Left ventricle myocardium inferior (tissue), 1 donor: Measurements from ENCODE around the gene TMEM89. TPM values are rescaled to one million over a fixed set of nuclear protein-coding genes. Genes with fewer than 3 reads are reported as not detected.

Experiments used
- DNase-seq: peaks from one replicate; pipeline ENCODE4 v3.0.0-alpha.2; 2020
- H3K27ac ChIP-seq: fragments of 200-600 bp; replicated peaks from 2 replicates; pipeline ENCODE4 v1.8.0; 2021
- H3K27me3 ChIP-seq: fragments of 200-600 bp; 2 replicates; pipeline ENCODE4 v1.8.0; 2021; ENCODE audit warnings: low read depth
- H3K36me3 ChIP-seq: fragments of 200-600 bp; 2 replicates; pipeline ENCODE4 v1.8.0; 2021
- H3K4me1 ChIP-seq: fragments of 200-600 bp; 2 replicates; pipeline ENCODE4 v1.8.0; 2021
- H3K4me3 ChIP-seq: fragments of 200-600 bp; 2 replicates; pipeline ENCODE4 v1.8.0; 2021; ENCODE audit warnings: mild to moderate bottlenecking, moderate library complexity
- H3K9me3 ChIP-seq: fragments of 200-600 bp; replicated peaks from 2 replicates; pipeline ENCODE4 v1.8.0; 2021
- CTCF ChIP-seq: fragments of 200-600 bp; IDR thresholded peaks from 2 replicates; pipeline ENCODE4 v1.8.0; 2021; ENCODE audit warnings: antibody characterized with exemption, mild to moderate bottlenecking, borderline replicate concordance
- intact Hi-C: fragments of 100-400 bp; cut with micrococcal nuclease; formaldehyde crosslinking; loops from one replicate; pipeline ENCODE4 v1.11.0; 2022
- total RNA-seq: library from RNA; stranded (reverse); fragmentation: NEBNext Ultra II Directional; extraction: Animal tissue kit (Norgen Biotek cat#: 25700); gene quantifications from one replicate; pipeline ENCODE4 v1.2.1, GENCODE V29; 2021
- donor health status: DM: no; HTN: yes; CAD: no; lungs with severe emphysema.

TMEM89 gene
- total RNA-seq, 1 donor from 2014 or later: not detected

GRCh38 chr3:48591436-48591835, 30.1 kb downstream of the TMEM89 start:
- H3K4me1 ChIP-seq: peaks cover 22% of the 10 kb centered on the region
- no peak overlapping the region for H3K27ac ChIP-seq
- no peak for TF ChIP-seq CTCF
- intact Hi-C loops: no loop called here
- peaks cover 27% of the 10 kb centered on the region for H3K36me3 ChIP-seq
- DNase-seq: no peak
- H3K9me3 ChIP-seq: no peaks in the 10 kb centered on the region
- H3K4me3 ChIP-seq: no peak overlapping the region
- H3K27me3 ChIP-seq: peaks cover 10% of the 10 kb centered on the region

GRCh38 chr3:48588230-48588629, 33.3 kb downstream of the TMEM89 start:
- Histone ChIP-seq H3K9me3 (no peaks in the 10 kb centered on the region), H3K27ac (no peak overlapping the region), H3K4me1 (no peaks in the 10 kb centered on the region), H3K36me3 (peaks cover 44% of the 10 kb centered on the region), H3K4me3 (no peak overlapping the region), H3K27me3 (no peaks in the 10 kb centered on the region)
- intact Hi-C loops: no loop called here
- no peak for TF ChIP-seq CTCF
- no peak for DNase-seq

DNA sequence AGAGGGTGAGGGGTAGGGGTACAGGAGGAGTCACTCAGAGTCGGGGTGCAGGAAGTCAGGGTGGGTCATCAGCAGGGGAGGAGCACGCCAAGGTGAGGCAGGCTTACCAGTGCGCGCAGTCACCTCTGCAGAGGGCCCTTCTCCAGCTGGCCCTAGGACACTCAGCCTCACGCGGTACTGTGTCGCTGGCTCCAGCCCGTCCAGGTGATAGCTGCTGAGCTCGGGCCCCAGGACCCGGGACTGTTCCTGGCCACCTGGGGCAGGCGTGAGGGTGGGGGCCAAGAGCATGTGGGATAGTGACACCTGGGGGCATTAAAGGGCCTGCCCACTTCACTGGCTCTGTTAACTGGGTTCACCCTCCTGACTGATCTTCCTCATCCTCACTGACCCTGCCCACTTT, 33.9 kb downstream of the TMEM89 start:
- Histone ChIP-seq H3K27me3 (no peaks in the 10 kb centered on the region), H3K36me3 (peaks cover 44% of the 10 kb centered on the region), H3K4me3 (no peak overlapping the region), H3K27ac (no peak overlapping the region), H3K9me3 (no peaks in the 10 kb centered on the region), H3K4me1 (no peaks in the 10 kb centered on the region)
- intact Hi-C loops: no loop called here
- DNase-seq: no peak
- TF ChIP-seq CTCF: no peak

DNA sequence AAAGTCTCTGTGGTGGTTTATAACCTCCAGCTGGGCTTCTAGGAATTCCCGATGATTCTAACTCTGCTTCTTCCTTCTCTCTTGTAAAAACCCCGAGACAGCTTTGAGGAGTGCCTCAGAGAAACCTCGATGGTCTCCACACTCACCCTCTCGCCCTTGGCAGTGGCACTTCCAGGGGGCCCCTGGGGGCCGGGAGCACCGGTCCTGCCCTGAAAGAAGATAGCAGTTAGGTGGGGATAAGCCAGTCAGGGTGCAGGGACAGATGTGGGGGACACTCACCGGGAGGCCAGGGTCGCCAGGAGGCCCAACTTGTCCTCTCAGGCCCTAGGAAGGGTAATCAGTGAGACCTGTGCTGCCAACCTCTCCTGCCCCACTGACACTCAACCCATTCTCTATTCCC, 36.2 kb downstream of the TMEM89 start:
- DNase-seq: no peak

DNA sequence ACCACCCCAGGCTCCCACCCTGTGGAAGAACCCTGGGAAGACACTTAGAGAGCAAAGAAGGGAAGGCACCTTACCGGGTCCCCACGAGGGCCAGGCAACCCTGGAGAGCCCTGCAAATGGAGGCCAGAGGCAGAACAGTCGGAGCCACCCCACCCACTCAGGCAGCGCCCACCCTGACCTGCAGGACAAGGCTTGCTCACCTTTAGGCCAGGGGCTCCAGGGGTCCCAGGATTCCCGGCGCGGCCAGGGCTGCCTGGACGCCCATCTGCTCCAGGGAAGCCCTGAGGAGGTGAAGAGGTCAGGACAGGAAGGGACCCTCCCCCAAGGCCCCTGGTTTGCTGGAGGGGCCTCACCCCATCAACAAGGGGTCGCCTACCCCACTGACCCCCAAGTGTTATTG, 36.7 kb downstream of the TMEM89 start:
- no peaks in the 10 kb centered on the region for H3K27me3 ChIP-seq
- no peaks in the 10 kb centered on the region for H3K9me3 ChIP-seq
- intact Hi-C loops: no loop called here
- peaks cover 39% of the 10 kb centered on the region for H3K36me3 ChIP-seq
- no peak overlapping the region for H3K4me3 ChIP-seq
- no peak overlapping the region for H3K27ac ChIP-seq
- no peaks in the 10 kb centered on the region for H3K4me1 ChIP-seq
- no peak for TF ChIP-seq CTCF
- no peak for DNase-seq

More for the DNA sequence above, 36.2 kb downstream of the TMEM89 start:
- Histone ChIP-seq H3K27me3 (no peaks in the 10 kb centered on the region), H3K4me3 (no peak overlapping the region), H3K36me3 (peaks cover 39% of the 10 kb centered on the region), H3K9me3 (no peaks in the 10 kb centered on the region), H3K27ac (no peak overlapping the region), H3K4me1 (no peaks in the 10 kb centered on the region)
- TF ChIP-seq CTCF: no peak
- intact Hi-C loops: no loop called here
